Measurements from ENCODE around the gene CAPN1. TPM values are rescaled to one million over a fixed set of nuclear protein-coding genes. Genes with fewer than 3 reads are reported as not detected.
"Not testable (repeated sequence)": the region's sequence is repeated elsewhere in the genome, so short reads cannot be mapped to it uniquely, and the experiment has no call there.

Gene CAPN1
- total RNA-seq, 6 donors from 2014 or later: 152 to 327 (median 235) TPM

DNA sequence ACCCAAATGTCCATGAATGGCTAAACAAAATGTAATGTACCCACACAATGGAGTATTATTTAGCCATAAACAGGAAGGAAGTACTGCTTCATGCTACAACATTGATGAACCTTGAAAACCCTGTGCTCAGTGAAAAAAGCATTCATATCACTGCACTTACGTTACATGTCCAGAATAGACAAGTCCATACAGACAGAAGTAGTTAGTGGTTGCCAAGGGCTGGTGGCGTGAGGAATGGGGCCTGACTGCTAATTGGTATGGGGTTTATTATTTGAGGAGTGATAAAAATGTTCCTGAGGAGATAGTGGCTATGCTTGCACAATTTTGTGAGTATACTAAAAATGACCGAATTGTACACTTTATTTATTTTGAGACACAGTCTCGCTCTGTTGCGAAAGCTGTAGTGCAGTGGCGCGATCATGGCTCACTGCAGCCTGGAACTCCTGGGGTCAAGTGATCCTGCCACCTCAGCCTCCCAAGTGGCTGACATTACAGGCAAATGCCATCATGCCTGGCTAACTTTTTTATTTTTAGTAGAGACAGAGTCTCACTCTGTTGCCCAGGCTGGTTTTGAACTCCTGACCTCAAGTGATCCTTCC, 39.7 kb upstream of the CAPN1 start:
- no peaks in the 10 kb centered on the region for H3K27me3 ChIP-seq
- no peak overlapping the region for H3K4me3 ChIP-seq
- 61 to 80% methylated on average over 7 of the region's 7 CpGs for WGBS, 2 donors
- no peak overlapping the region for H3K27ac ChIP-seq
- TF ChIP-seq EP300 (IDR thresholded peaks at IDR 0.05): no peak
- TF ChIP-seq POLR2A (IDR thresholded peaks at IDR 0.05): no peak
- no peak for TF ChIP-seq POLR2AphosphoS5 (IDR thresholded peaks at IDR 0.05)
- TF ChIP-seq, protein P1, sequence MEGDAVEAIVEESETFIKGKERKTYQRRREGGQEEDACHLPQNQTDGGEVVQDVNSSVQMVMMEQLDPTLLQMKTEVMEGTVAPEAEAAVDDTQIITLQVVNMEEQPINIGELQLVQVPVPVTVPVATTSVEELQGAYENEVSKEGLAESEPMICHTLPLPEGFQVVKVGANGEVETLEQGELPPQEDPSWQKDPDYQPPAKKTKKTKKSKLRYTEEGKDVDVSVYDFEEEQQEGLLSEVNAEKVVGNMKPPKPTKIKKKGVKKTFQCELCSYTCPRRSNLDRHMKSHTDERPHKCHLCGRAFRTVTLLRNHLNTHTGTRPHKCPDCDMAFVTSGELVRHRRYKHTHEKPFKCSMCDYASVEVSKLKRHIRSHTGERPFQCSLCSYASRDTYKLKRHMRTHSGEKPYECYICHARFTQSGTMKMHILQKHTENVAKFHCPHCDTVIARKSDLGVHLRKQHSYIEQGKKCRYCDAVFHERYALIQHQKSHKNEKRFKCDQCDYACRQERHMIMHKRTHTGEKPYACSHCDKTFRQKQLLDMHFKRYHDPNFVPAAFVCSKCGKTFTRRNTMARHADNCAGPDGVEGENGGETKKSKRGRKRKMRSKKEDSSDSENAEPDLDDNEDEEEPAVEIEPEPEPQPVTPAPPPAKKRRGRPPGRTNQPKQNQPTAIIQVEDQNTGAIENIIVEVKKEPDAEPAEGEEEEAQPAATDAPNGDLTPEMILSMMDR (IDR thresholded peaks at IDR 0.05): no peak
- H3K4me1 ChIP-seq: no peaks in the 10 kb centered on the region
- ATAC-seq (ENCODE audit: low FRiP score in 2 of 2) (no peak), DNase-seq (no peak)
- H3K36me3 ChIP-seq: no peaks in the 10 kb centered on the region
- H3K9me3 ChIP-seq: no peaks in the 10 kb centered on the region

DNA sequence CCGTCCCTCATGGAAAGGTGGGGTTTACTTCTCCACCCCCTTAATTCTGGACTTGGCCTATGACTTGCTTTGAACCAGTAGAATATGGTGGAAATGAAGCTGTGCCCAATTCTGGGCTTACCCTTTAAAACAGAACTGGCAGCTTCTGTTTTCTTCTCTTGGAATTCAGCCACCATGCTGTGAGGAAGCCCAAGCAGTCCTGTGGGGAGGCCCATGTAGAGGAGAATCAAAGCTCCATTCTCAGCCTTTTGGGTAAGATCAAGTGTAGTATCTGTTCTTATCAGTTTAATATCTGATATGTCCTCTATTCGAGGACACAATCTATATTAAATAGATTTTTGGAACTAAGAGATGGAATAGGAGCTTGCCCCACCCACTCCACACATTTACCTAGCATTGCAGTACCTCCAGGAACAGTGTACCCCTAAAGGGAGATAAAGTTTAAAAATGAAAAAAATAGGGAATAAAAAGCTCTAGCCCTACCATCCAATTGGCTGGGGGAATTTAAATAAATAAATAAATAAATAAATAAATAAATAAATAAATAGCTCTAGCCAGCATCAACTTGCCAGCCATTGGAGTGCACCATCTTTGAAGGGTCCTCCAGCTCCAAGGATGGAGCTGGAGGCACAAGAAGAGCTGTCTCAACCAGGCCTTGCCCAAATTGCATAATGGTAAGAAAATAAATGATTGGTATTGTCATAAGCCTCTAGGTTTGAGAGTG, 34.2 kb upstream of the CAPN1 start:
- ATAC-seq (ENCODE audit: low FRiP score in 2 of 2) (no peak), DNase-seq (no peak)
- peaks cover 0 to 18% (median 14%) of the 10 kb centered on the region in 4 donors for H3K4me1 ChIP-seq
- no peak overlapping the region for H3K27ac ChIP-seq
- no peaks in the 10 kb centered on the region for H3K36me3 ChIP-seq
- no peaks in the 10 kb centered on the region for H3K27me3 ChIP-seq
- H3K9me3 ChIP-seq: no peaks in the 10 kb centered on the region
- WGBS, 2 donors: 77 to 81% methylated on average over 2 of the region's 2 CpGs
- TF ChIP-seq, protein P1 (IDR thresholded peaks at IDR 0.05): no peak
- TF ChIP-seq EP300 (IDR thresholded peaks at IDR 0.05) (no peak), POLR2A (IDR thresholded peaks at IDR 0.05) (no peak), POLR2AphosphoS5 (IDR thresholded peaks at IDR 0.05) (no peak)
- H3K4me3 ChIP-seq: no peak overlapping the region

DNA sequence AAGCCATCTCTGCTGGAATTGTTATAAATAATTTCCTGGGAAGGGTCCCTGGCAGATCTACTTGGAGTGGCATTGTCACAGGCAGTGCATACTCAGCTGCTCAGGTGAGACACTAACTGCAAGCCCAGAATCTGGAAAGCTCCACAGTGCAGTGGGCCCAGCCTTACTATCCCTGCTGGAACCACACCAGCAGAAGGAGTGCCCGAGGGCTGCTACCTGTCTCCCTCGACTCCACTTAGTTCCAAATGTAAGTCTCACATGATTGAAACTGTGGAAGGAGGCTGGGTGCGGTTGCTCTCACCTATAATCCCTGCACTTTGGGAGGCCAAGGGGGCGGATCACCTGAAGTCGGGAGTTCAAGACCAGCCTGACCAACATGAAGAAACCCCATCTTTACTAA, 33.1 kb upstream of the CAPN1 start:
- DNase-seq: no peak
- TF ChIP-seq, protein P1 (IDR thresholded peaks at IDR 0.05): no peak
- TF ChIP-seq EP300 (IDR thresholded peaks at IDR 0.05): no peak
- TF ChIP-seq POLR2A (IDR thresholded peaks at IDR 0.05): no peak
- no peak for TF ChIP-seq POLR2AphosphoS5 (IDR thresholded peaks at IDR 0.05)
- no peaks in the 10 kb centered on the region for H3K36me3 ChIP-seq
- no peak overlapping the region for H3K27ac ChIP-seq
- H3K4me1 ChIP-seq: peaks cover 0 to 18% (median 14%) of the 10 kb centered on the region in 4 donors
- ATAC-seq (ENCODE audit: low FRiP score in 2 of 2): no peak
- 74 to 87% methylated on average over 5 of the region's 5 CpGs for WGBS, 2 donors
- no peaks in the 10 kb centered on the region for H3K9me3 ChIP-seq
- H3K4me3 ChIP-seq: no peak overlapping the region
- no peaks in the 10 kb centered on the region for H3K27me3 ChIP-seq

DNA sequence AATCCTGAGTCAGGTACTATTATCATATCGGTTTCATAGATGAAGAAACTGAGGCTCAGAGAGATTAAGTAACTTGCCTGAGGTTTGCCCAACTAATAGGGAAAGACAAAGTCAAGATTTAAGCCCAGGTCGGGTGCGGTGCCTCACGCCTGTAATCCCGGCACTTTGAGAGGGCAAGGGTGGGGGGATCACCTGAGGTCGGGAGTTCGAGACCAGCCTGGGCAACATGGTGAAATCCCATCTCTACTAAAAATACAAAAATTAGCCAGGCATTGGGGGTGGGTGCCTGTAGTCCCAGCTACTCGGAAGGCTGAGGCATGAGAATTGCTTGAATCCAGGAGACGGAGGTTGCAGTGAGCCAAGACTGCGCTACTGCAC, 31.6 kb upstream of the CAPN1 start:
- not testable (repeated sequence) for DNase-seq; H3K9me3 ChIP-seq; ATAC-seq (ENCODE audit: low FRiP score in 2 of 2); H3K27me3 ChIP-seq; H3K4me3 ChIP-seq; H3K36me3 ChIP-seq
- Histone ChIP-seq H3K4me1 (peaks cover 0 to 18% (median 14%) of the 10 kb centered on the region in 4 donors), H3K27ac (peak overlapping the region; percentile 61 to 75 (median 68))
- WGBS, 2 donors: 66 to 73% methylated on average over 10 of the region's 10 CpGs

DNA sequence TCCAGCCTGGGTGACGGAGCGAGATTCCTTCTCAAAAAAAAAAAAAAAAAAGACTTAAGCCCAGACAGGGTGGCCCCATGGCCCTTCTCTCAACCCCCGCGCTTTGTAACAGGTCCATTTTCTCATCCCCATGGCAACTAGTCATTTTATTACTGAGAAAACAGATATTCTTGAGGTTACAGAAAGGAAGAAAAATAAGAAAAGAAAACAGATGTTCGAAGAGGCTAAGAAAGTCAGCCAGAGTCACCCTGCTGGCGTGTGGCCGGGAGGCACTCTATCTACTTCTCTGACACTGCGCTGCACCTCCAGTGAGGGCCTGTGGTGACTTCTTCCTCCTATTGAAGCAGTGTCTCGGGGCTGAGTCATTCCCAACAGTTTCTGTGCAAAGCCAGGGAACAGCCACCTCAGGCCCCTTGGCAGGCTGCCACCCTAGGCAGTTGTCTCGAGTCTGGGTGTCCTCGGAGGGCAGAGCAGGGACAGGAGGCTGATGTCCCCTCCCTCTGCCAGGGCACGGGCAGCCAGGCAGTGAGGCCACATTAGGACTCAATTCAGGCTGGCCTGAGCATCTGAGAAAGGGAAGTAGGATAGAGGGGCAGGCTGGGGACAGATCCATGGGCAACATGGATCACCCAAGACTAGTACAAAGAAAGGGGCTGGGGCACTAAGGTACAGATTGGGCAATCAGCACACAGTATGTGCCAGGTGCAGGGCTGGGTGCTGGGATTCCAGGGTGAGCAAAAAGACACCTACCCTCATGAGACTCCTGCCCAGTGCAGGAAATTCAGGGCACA, 31.0 kb upstream of the CAPN1 start:
- Histone ChIP-seq H3K4me3 (no peak overlapping the region), H3K36me3 (no peaks in the 10 kb centered on the region), H3K9me3 (no peaks in the 10 kb centered on the region), H3K4me1 (peaks cover 0 to 18% (median 14%) of the 10 kb centered on the region in 4 donors), H3K27me3 (no peaks in the 10 kb centered on the region), H3K27ac (peak overlapping the region; percentile 61 to 75 (median 68))
- WGBS, 2 donors: 29 to 36% methylated on average over 8 to 12 of the region's 12 CpGs
- ATAC-seq (ENCODE audit: low FRiP score in 2 of 2) (peak; percentile 93 to 96), DNase-seq (peak; percentile 65 to 98)
- TF ChIP-seq POLR2A (IDR thresholded peaks at IDR 0.05) (peak in 1 of 4 donors; percentile 54), POLR2AphosphoS5 (IDR thresholded peaks at IDR 0.05) (peak; percentile 44 to 58), EP300 (IDR thresholded peaks at IDR 0.05) (no peak)
- TF ChIP-seq, protein P1 (IDR thresholded peaks at IDR 0.05): peak in 1 of 6 experiments; percentile 17

Measured in upper lobe of left lung (tissue), 6 donors.